ENCODE measurements around the gene OPA1.

The OPA1 gene, protein sequence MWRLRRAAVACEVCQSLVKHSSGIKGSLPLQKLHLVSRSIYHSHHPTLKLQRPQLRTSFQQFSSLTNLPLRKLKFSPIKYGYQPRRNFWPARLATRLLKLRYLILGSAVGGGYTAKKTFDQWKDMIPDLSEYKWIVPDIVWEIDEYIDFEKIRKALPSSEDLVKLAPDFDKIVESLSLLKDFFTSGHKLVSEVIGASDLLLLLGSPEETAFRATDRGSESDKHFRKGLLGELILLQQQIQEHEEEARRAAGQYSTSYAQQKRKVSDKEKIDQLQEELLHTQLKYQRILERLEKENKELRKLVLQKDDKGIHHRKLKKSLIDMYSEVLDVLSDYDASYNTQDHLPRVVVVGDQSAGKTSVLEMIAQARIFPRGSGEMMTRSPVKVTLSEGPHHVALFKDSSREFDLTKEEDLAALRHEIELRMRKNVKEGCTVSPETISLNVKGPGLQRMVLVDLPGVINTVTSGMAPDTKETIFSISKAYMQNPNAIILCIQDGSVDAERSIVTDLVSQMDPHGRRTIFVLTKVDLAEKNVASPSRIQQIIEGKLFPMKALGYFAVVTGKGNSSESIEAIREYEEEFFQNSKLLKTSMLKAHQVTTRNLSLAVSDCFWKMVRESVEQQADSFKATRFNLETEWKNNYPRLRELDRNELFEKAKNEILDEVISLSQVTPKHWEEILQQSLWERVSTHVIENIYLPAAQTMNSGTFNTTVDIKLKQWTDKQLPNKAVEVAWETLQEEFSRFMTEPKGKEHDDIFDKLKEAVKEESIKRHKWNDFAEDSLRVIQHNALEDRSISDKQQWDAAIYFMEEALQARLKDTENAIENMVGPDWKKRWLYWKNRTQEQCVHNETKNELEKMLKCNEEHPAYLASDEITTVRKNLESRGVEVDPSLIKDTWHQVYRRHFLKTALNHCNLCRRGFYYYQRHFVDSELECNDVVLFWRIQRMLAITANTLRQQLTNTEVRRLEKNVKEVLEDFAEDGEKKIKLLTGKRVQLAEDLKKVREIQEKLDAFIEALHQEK

DNA sequence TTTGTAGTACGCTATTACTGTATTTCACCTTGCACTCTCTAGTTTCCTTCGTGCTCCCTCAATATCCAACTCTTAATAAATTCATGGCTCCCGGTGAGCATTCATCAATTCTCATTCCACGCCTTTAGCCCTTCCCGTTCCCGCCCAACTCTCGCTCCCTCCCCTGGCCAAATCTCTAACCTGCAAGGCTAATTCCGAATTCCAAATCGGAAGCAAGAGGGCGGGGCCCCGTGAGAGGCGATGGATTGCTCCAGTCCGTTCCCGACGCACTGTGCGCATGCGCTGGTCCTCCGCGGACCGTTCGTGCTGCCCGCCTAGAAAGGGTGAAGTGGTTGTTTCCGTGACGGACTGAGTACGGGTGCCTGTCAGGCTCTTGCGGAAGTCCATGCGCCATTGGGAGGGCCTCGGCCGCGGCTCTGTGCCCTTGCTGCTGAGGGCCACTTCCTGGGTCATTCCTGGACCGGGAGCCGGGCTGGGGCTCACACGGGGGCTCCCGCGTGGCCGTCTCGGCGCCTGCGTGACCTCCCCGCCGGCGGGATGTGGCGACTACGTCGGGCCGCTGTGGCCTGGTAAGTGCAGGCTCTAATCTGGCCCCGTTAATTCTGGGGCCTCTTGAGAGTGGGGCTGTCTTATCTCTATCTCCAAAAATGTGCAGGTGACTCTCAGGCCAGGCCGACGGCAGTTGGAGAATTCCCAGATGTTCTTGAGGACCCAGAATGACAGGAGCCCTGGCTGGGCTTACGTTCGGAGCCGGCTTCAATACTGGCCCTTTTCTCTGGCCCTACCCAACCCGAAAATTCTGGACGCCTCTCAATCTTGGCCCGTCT lies at the start of gene OPA1:
Gene OPA1, plus strand, starts transcription at position 368 of the 827 bp plus-strand sequence. Its CDS starts 170 bp downstream, at position 538.
- peaks cover 11% of the 10 kb centered on the region for H3K4me1 ChIP-seq (ENCODE audit: insufficient read depth, low read length)
- H3K36me3 ChIP-seq (ENCODE audit: insufficient read depth, low read length): 0 out of 2 replicates have a peak, but pooled peaks cover 3% of the 10 kb centered on the region
- H3K9me3 ChIP-seq (ENCODE audit: control insufficient read depth, insufficient read depth, low read length): no peaks in the 10 kb centered on the region
- H3K9ac ChIP-seq (ENCODE audit: low read depth, low read length): peak within 1 kb of the TSS; percentile 95

- Histone ChIP-seq H3K9ac (ENCODE audit: low read depth, low read length) (no peak overlapping the region), H3K4me1 (ENCODE audit: insufficient read depth, low read length) (no peaks in the 10 kb centered on the region), H3K9me3 (ENCODE audit: control insufficient read depth, insufficient read depth, low read length) (no peaks in the 10 kb centered on the region; the same call in 1 of the 2 replicates)
Measured at GRCh38 chr3:193544289-193544688, 48.7 kb upstream of the OPA1 start.

DNA sequence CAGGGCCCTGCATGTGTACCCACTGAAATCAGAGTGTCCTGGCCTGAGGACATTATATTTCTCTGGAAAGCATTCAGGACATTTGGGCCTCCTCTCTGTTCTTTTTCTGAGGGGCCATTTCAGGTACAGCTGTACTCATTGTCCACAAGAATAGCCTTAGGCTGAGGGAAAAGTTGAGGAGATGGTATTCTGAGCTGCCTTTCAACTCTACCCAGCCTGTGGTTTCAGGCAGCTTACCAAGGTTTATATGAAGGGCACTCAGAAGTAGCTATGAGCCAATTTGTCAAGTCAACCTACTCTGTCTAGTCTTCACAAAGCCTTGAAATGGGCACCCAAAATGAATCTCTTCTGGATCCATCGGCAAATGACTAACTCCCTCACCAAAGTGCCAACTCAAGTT lies 47.7 kb upstream of the OPA1 start:
- Histone ChIP-seq H3K4me1 (ENCODE audit: insufficient read depth, low read length) (no peaks in the 10 kb centered on the region), H3K9me3 (ENCODE audit: control insufficient read depth, insufficient read depth, low read length) (no peaks in the 10 kb centered on the region; the same call in 1 of the 2 replicates), H3K36me3 (ENCODE audit: insufficient read depth, low read length) (no peaks in the 10 kb centered on the region), H3K9ac (ENCODE audit: low read depth, low read length) (no peak overlapping the region)

More at GRCh38 chr3:193544289-193544688, 48.7 kb upstream of the OPA1 start:
- H3K36me3 ChIP-seq (ENCODE audit: insufficient read depth, low read length): no peaks in the 10 kb centered on the region

DNA sequence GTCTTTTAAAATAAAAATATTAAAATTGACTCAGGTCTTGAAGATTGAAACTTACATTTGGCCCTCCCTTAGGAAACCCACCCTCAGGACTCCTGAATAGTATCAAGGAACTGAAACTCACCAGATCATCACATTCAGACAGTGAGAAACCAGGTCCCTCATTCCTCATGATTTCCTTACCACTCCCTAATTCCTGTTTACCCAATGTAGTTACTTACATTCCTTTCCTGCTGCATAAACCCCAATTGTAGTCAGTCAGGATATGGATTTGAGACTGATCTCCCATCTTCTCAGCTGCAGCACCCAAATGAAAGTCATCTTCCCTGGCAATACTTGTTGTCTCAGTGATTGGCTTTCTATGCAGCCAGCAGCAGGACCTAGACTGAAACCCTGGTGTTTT lies 46.9 kb upstream of the OPA1 start:
- Histone ChIP-seq H3K36me3 (ENCODE audit: insufficient read depth, low read length) (no peaks in the 10 kb centered on the region), H3K4me1 (ENCODE audit: insufficient read depth, low read length) (no peaks in the 10 kb centered on the region), H3K9me3 (ENCODE audit: control insufficient read depth, insufficient read depth, low read length) (no peaks in the 10 kb centered on the region; the same call in 1 of the 2 replicates), H3K9ac (ENCODE audit: low read depth, low read length) (no peak overlapping the region)

GRCh38 chr3:193548406-193548805 lies 44.6 kb upstream of the OPA1 start:
- H3K9me3 ChIP-seq (ENCODE audit: control insufficient read depth, insufficient read depth, low read length): no peaks in the 10 kb centered on the region; the same call in 1 of the 2 replicates
- H3K36me3 ChIP-seq (ENCODE audit: insufficient read depth, low read length): no peaks in the 10 kb centered on the region
- H3K9ac ChIP-seq (ENCODE audit: low read depth, low read length): no peak overlapping the region

GRCh38 chr3:193552923-193553322 lies 40.1 kb upstream of the OPA1 start:
- Histone ChIP-seq H3K36me3 (ENCODE audit: insufficient read depth, low read length) (no peaks in the 10 kb centered on the region), H3K4me1 (ENCODE audit: insufficient read depth, low read length) (0 out of 2 replicates have a peak, but pooled peaks cover 5% of the 10 kb centered on the region), H3K9me3 (ENCODE audit: control insufficient read depth, insufficient read depth, low read length) (no peaks in the 10 kb centered on the region), H3K9ac (ENCODE audit: low read depth, low read length) (no peak overlapping the region)

More at GRCh38 chr3:193548406-193548805, 44.6 kb upstream of the OPA1 start:
- no peaks in the 10 kb centered on the region for H3K4me1 ChIP-seq (ENCODE audit: insufficient read depth, low read length)

- Histone ChIP-seq H3K36me3 (ENCODE audit: insufficient read depth, low read length) (no peaks in the 10 kb centered on the region), H3K9me3 (ENCODE audit: control insufficient read depth, insufficient read depth, low read length) (no peaks in the 10 kb centered on the region), H3K9ac (ENCODE audit: low read depth, low read length) (no peak overlapping the region), H3K4me1 (ENCODE audit: insufficient read depth, low read length) (0 out of 2 replicates have a peak, but pooled peaks cover 5% of the 10 kb centered on the region)
Measured at GRCh38 chr3:193553586-193553985, 39.4 kb upstream of the OPA1 start.

GRCh38 chr3:193554811-193555210 lies 38.2 kb upstream of the OPA1 start, which contains the start of gene ATP13A4:
TSS of gene ATP13A4 (minus strand) at chr3:193554895. CDS start at chr3:193554799, 96 bp downstream.
- no peaks in the 10 kb centered on the region for H3K9me3 ChIP-seq (ENCODE audit: control insufficient read depth, insufficient read depth, low read length)
- 0 out of 2 replicates have a peak, but pooled peaks cover 5% of the 10 kb centered on the region for H3K4me1 ChIP-seq (ENCODE audit: insufficient read depth, low read length)
- H3K36me3 ChIP-seq (ENCODE audit: insufficient read depth, low read length): no peaks in the 10 kb centered on the region
- H3K9ac ChIP-seq (ENCODE audit: low read depth, low read length): no peak within 1 kb of the TSS

- Histone ChIP-seq H3K4me1 (ENCODE audit: insufficient read depth, low read length) (0 out of 2 replicates have a peak, but pooled peaks cover 5% of the 10 kb centered on the region), H3K9ac (ENCODE audit: low read depth, low read length) (no peak overlapping the region), H3K9me3 (ENCODE audit: control insufficient read depth, insufficient read depth, low read length) (no peaks in the 10 kb centered on the region), H3K36me3 (ENCODE audit: insufficient read depth, low read length) (no peaks in the 10 kb centered on the region)
Measured at GRCh38 chr3:193556841-193557240, 36.2 kb upstream of the OPA1 start.

- H3K36me3 ChIP-seq (ENCODE audit: insufficient read depth, low read length): no peaks in the 10 kb centered on the region
- 0 out of 2 replicates have a peak, but pooled peaks cover 5% of the 10 kb centered on the region for H3K4me1 ChIP-seq (ENCODE audit: insufficient read depth, low read length)
- H3K9me3 ChIP-seq (ENCODE audit: control insufficient read depth, insufficient read depth, low read length): no peaks in the 10 kb centered on the region
- H3K9ac ChIP-seq (ENCODE audit: low read depth, low read length): no peak overlapping the region
Measured at GRCh38 chr3:193559100-193559499, 33.9 kb upstream of the OPA1 start.

DNA sequence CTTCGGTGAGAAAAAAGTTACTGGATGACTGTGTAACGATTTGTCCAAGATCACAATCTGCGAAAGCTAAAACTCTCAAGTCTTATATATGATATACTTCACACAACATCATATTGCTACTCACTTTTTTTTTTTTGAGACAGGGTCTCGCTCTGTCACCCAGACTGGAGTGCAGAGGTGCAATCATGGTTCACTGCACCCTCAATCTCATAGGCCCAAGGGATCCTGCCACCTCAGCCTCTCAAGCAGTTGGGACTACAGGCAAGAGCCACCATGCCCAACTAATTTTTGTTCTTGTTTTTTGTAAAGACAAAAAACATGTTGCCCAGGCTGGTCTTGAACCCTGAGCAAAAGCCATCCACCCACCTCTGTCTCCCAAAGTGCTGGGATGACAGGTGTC lies 32.9 kb upstream of the OPA1 start:
- Histone ChIP-seq H3K9ac (ENCODE audit: low read depth, low read length) (no peak overlapping the region), H3K4me1 (ENCODE audit: insufficient read depth, low read length) (0 out of 2 replicates have a peak, but pooled peaks cover 1% of the 10 kb centered on the region), H3K36me3 (ENCODE audit: insufficient read depth, low read length) (no peaks in the 10 kb centered on the region), H3K9me3 (ENCODE audit: control insufficient read depth, insufficient read depth, low read length) (no peaks in the 10 kb centered on the region)

DNA sequence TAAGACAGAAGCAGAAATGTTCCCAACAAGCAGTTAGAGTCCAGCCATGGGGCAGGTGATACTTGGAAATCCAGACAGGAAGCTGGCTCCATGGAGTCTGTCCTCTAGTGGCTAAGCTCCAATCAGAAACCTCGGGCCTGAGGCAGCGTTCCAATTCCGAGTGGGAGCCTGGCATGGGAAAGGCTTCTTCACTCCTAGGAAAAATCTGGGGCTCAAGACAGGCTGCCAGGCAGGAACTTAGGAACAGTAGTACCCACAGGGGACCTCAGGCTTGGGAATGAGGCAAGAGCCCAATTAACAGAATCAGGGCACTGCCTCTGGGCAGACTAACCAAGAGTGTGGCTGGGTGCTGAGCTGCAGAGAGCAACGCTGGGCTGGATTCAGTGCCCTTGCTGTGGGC lies 32.1 kb upstream of the OPA1 start:
- H3K9me3 ChIP-seq (ENCODE audit: control insufficient read depth, insufficient read depth, low read length): no peaks in the 10 kb centered on the region
- H3K9ac ChIP-seq (ENCODE audit: low read depth, low read length): no peak overlapping the region
- no peaks in the 10 kb centered on the region for H3K4me1 ChIP-seq (ENCODE audit: insufficient read depth, low read length)
- no peaks in the 10 kb centered on the region for H3K36me3 ChIP-seq (ENCODE audit: insufficient read depth, low read length)

DNA sequence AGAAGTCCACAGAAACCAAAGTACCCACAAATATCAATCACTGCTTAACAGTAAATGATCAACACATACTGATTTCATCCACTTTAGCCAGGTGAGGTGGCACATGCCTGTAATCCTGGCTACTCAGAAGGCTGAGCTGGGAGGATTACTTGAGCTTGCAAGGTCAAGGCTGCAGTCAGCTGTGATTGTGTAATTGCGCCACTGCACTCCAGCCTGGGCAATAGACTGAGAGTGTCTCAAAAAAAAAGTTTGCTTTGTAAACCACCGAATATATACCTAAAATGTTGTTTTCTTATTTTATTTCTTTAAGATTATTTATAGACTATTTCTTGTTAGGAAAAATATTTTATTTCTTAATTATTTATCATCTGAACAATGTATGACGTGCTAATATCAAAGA lies 29.6 kb upstream of the OPA1 start:
- no peaks in the 10 kb centered on the region for H3K4me1 ChIP-seq (ENCODE audit: insufficient read depth, low read length)
- no peaks in the 10 kb centered on the region for H3K36me3 ChIP-seq (ENCODE audit: insufficient read depth, low read length)
- H3K9ac ChIP-seq (ENCODE audit: low read depth, low read length): no peak overlapping the region
- no peaks in the 10 kb centered on the region for H3K9me3 ChIP-seq (ENCODE audit: control insufficient read depth, insufficient read depth, low read length)
